Pancreas (tissue), 10 donors: ENCODE measurements around the gene GREB1L. TPM values are rescaled to one million over a fixed set of nuclear protein-coding genes. Genes with fewer than 3 reads are reported as not detected.
"Not testable (repeated sequence)": the region's sequence is repeated elsewhere in the genome, so short reads cannot be mapped to it uniquely, and the experiment has no call there.

Experiments used
- ATAC-seq, 4 donors: fragments of 200-7000 bp; cut with Tn5 transposase; one replicate each; pipeline versions ENCODE4 v1.8.0 to v1.9.1; 2020; ENCODE audit warnings: mild to moderate bottlenecking in 4 of 4, moderate library complexity in 4 of 4
- DNase-seq, 6 donors: peaks; one replicate each; pipeline ENCODE4 v3.0.0-alpha.2; 2020
- FAIRE-seq: peaks from 2 replicates; lab custom pipeline; 2012; peaks lifted over from hg19 to GRCh38; lab: Jason Lieb, UNC
- H3K27ac ChIP-seq, 4 donors: fragments of 200-600 bp; sonication (generic); 1 replicate in 3 of 4; 2 replicates in 1 of 4; pipeline versions ENCODE4 v1.5.0 to v1.8.0; 2020
- H3K27me3 ChIP-seq, 4 donors: fragments of 200-600 bp; one replicate each; pipeline ENCODE4 v1.8.0; 2021
- H3K36me3 ChIP-seq, 3 donors: fragments of 200-600 bp; sonication (generic) in 1 of 3; one replicate each; pipeline versions ENCODE4 v1.5.0 to v1.8.0; 2020 to 2021
- H3K4me1 ChIP-seq, 3 donors: fragments of 200-600 bp; one replicate each; pipeline ENCODE4 v1.8.0; 2021
- H3K4me3 ChIP-seq, 4 donors: fragments of 200-600 bp; sonication (generic) in 2 of 4; one replicate each; pipeline versions ENCODE4 v1.5.0 to v1.8.0; 2020 to 2021
- H3K9me3 ChIP-seq, 4 donors: fragments of 200-600 bp; one replicate each; pipeline ENCODE4 v1.8.0; 2021
- CTCF ChIP-seq, 4 donors: fragments of 200-600 bp; sonication (generic) in 3 of 4; IDR thresholded peaks; one replicate each; pipeline versions ENCODE4 v1.5.0 to v1.8.0; 2021; ENCODE audit warnings: antibody characterized with exemption in 4 of 4
- WGBS, 2 donors: extraction: QIAGEN DNeasy Blood & Tissue Kit; methylation state at CpG; one replicate each; pipeline ENCODE4 v1.1.7; 2013; 5-methylcytosine and 5-hydroxymethylcytosine counted together
- intact Hi-C, 3 donors: fragments of 100-400 bp; cut with DNase I; formaldehyde crosslinking; loops; one replicate each; pipeline versions ENCODE4 v1.11.1 to v1.14.2; 2022
- polyA plus RNA-seq, 2 donors: library from polyadenylated mRNA; stranded (reverse); fragments of 200-250 nt; gene quantifications; one replicate each; pipeline ENCODE4 v1.2.3, GENCODE V29; 2013
- total RNA-seq, 6 donors: library from RNA; stranded (reverse); fragmentation: NEBNext Ultra II Directional in 4 of 6; extraction: Animal tissue kit (Norgen Biotek cat#: 25700) in 4 of 6; gene quantifications; one replicate each; pipeline versions ENCODE4 v1.2.1 to v1.2.4, GENCODE V29; 2021 to 2023
- donor health status: healthy with polysubstance abuse.
- donor health status: DM: no; HTN: no; CAD: no; lungs with moderate emphysema.
- donor health status: DM: no; HTN: no; CAD: no.
- donor health status: control.
- donor health status: control.
- donor health status: Bipolar disorder and iron deficiency.
- donor health status: DM: yes; HTN: yes; CAD: no.
- donor health status: DM: no; HTN: no; CAD: no.
- donor health status: DM: no; HTN: no; CAD: no.
- donor health status: DM: yes; HTN: yes; CAD: no.

GREB1L gene
- total and polyA plus RNA-seq, 8 donors, result 0.03 to 0.34 (median 0.19) TPM; not detected in 2

- TF ChIP-seq CTCF (IDR thresholded peaks at IDR 0.05), result no peak
- no peaks in the 10 kb centered on the region for H3K9me3 ChIP-seq
- H3K4me1 ChIP-seq, result no peaks in the 10 kb centered on the region
- ATAC-seq, result no peak
- no peaks in the 10 kb centered on the region for H3K36me3 ChIP-seq
- no peak overlapping the region for H3K27ac ChIP-seq
- intact Hi-C loops, result no loop called here
- no peak for FAIRE-seq
- no peaks in the 10 kb centered on the region for H3K27me3 ChIP-seq
- no peak overlapping the region for H3K4me3 ChIP-seq
- DNase-seq, result no peak
Observed at GRCh38 chr18:21314724-21315123, 72.7 kb downstream of the GREB1L start.

GRCh38 chr18:21315126-21315525 lies 73.1 kb downstream of the GREB1L start:
- FAIRE-seq, intact Hi-C loops, H3K36me3 ChIP-seq, H3K27me3 ChIP-seq, H3K9me3 ChIP-seq, DNase-seq, H3K4me1 ChIP-seq, H3K4me3 ChIP-seq, H3K27ac ChIP-seq, ATAC-seq: not testable (repeated sequence)
- WGBS, 2 donors, result 84 to 91% methylated on average over 5 of the region's 5 CpGs

- intact Hi-C loops, result no loop called here
- no peak for FAIRE-seq
- DNase-seq, result no peak
Observed at GRCh38 chr18:21315741-21316197, 73.7 kb downstream of the GREB1L start.

GRCh38 chr18:21316296-21316695 lies 74.3 kb downstream of the GREB1L start:
- H3K4me3 ChIP-seq, result no peak overlapping the region
- H3K27ac ChIP-seq, result no peak overlapping the region
- no peaks in the 10 kb centered on the region for H3K4me1 ChIP-seq
- no peaks in the 10 kb centered on the region for H3K36me3 ChIP-seq
- TF ChIP-seq CTCF (IDR thresholded peaks at IDR 0.05), result no peak
- ATAC-seq (no peak), DNase-seq (no peak), FAIRE-seq (no peak)
- H3K27me3 ChIP-seq, result no peaks in the 10 kb centered on the region
- H3K9me3 ChIP-seq, result no peaks in the 10 kb centered on the region
- 86 to 89% methylated on average over 1 of the region's 1 CpG for WGBS, 2 donors
- intact Hi-C loops, result no loop called here

More at GRCh38 chr18:21315741-21316197, 73.7 kb downstream of the GREB1L start:
- H3K4me1 ChIP-seq, result no peaks in the 10 kb centered on the region
- H3K4me3 ChIP-seq, result no peak overlapping the region
- no peaks in the 10 kb centered on the region for H3K36me3 ChIP-seq
- no peak for TF ChIP-seq CTCF (IDR thresholded peaks at IDR 0.05)
- no peak overlapping the region for H3K27ac ChIP-seq
- ATAC-seq, result no peak
- H3K27me3 ChIP-seq, result no peaks in the 10 kb centered on the region
- no peaks in the 10 kb centered on the region for H3K9me3 ChIP-seq
- WGBS, 2 donors, result 37 to 43% methylated on average over 9 of the region's 9 CpGs

- ATAC-seq (no peak), FAIRE-seq (no peak), DNase-seq (no peak)
- Histone ChIP-seq H3K9me3 (no peaks in the 10 kb centered on the region), H3K4me1 (no peaks in the 10 kb centered on the region), H3K27me3 (no peaks in the 10 kb centered on the region), H3K27ac (no peak overlapping the region), H3K36me3 (no peaks in the 10 kb centered on the region), H3K4me3 (no peak overlapping the region)
- WGBS, 2 donors, result 73% methylated on average over 3 of the region's 3 CpGs
- no peak for TF ChIP-seq CTCF (IDR thresholded peaks at IDR 0.05)
- intact Hi-C loops, result no loop called here
Observed at GRCh38 chr18:21321711-21322110, 79.7 kb downstream of the GREB1L start.
